NCI-H2196 treated with DMSO at 0.1 percent for 48 hours (cell line): ENCODE data around the gene CNN2.

Source experiments
- DNase-seq: peaks from one replicate; lab custom pipeline; 2025; ENCODE audit not compliant: unreplicated experiment; lab: John Stamatoyannopoulos, UW

The CNN2 gene

DNA sequence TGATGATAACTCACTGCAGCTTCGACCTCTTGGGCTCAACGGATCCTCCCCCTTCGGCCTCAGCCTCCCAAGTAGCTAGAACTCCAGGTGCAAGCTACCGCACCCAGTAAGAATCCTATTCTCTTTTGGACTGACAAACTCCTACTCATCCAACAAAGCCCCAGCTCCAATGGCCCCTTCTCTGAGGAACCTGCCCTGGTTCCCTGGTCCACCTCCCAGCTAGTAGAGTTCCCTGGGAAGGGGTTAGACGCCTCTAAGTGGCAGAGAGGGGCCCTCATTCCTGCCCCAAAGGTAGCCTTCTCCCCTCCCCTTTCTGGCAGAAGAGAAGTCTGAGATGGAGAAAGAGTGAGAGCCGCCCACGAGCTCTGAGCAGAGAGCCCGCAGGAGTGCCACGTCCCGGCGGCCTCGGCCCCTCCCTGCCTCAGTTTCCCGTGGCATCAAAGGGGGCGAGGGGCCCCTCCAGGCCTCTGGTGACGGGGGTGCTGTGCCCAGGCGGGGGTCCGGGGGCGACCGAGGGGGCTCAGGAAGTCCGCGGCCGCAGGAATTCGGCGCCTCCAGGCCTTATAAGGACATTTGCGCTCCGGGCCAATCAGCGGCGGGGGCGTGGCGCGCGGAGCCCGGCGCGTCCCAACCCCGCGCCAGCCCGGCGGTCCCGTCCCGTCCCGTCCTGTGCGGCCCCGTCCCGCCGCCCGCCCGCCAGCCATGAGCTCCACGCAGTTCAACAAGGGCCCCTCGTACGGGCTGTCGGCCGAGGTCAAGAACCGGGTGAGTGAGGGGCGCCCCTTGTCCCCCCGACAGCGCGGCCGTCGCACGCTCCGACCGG lies at the start of gene CNN2:
CNN2 (plus strand) TSS at position 649 of the 823 bp plus-strand sequence; CDS start at position 703, 54 bp downstream.
- peak; percentile 23 for DNase-seq

DNA sequence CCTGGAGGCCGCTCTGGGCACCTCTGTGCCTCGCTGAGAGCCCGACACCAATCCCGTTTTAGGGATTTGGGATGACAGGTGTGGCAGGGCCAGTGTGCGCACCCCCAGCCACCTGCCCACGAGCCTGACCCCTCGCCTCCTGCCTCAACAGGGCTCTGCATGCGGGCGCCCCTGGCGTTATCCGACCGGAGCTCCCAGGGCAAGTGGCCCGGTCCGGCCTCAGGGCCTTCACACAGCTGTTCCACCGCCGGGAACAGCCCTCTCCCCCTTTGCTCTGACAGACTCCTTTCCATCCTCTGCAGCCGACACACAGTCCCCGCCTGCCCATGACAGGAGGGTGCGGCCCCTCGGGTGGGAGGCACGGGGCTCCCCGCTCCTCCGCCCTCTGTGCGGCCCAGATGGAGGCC lies 49.3 kb upstream of the CNN2 start:
- DNase-seq, result no peak

DNA sequence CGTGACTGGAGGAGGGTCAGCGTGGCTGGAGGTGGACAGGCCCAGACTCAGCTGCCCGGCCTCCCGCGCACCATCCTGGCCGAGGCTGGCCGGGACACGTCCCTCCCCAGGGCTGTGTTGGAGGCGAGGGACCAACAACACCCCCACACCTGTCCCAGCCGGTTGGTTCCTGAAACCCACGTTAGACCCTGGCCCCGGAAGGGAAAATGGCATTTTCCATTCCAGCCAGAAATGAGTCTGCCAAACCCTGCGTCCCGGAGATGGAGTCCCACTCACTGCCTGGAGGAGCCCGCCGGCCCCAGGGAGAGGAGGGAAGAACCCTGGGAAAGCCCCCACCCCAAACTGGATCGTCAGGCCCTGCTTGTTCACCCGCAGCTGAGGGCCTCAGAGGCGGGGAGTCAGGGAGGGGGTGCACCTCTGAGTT lies 47.1 kb upstream of the CNN2 start:
- no peak for DNase-seq

DNA sequence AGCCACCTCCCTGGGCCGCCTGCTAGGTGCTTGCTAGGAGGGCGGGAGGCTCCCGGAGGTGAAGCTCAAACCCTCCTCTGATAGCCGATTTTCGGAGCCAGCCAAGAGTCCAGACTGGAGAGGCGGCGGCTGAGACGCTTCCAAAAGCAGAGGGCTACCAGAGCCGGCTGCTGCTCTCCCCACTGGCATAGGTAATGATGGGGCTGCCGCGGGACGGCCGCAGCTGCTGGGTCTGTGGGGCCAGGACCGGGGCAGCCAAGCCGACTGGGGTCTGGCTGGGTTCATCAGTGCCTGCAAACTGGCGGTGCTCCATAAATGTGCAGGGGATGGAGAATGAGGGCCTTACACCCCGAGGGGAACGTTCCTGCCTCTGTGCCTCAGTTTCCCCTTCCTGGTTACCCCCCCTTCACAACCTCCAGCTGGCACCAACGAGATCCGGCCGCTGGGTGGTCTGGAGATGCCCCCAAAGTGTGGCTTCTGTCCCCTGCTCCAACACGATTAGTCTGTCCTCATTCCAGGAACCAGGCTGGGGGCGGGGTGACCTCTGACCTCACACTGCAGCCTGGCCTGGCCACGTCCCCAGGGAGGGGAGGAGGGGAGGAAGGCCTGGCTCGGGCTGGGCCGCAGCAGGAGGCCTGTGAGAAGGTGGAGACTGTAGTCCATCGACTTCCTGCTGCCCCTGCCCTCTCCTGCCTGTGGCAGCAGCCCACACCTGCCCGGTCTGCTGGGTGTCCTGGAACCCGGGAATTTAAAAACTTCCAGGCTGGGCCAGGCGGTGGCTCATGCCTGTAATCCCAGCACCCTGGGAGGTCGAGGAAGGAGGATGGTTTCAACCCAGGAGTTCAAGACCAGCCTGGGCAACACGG lies 46.0 kb upstream of the CNN2 start:
- no peak for DNase-seq

DNA sequence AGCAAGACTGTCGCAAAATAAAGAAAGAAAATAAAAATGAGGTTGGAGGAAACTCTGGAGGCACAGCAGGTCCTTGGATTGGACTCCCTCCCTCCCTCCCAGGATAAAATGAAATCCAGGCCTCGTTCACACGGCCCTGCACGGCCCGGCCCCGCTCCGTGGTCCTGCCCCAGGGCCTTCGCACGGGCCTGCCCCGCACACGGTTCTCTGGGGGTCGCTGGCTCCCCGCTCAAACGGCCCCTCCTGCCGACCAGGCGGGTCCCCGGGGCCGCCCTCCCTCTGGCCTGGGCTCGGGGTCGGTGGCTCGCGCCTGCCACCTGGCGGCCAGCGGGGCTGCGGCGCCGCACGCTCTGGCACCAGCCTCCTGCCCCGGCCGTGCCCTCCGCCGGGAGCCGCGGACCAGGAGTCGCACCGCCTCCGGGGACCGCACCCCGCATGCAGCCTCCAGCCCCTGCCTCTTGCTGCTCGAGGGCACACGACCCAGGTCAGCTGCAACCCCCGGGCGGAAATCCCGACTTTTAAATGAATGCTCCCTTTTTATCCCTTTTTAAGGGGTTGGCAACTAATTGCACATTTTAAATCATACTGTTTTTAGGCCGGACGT lies 43.7 kb upstream of the CNN2 start:
- no peak for DNase-seq

DNA sequence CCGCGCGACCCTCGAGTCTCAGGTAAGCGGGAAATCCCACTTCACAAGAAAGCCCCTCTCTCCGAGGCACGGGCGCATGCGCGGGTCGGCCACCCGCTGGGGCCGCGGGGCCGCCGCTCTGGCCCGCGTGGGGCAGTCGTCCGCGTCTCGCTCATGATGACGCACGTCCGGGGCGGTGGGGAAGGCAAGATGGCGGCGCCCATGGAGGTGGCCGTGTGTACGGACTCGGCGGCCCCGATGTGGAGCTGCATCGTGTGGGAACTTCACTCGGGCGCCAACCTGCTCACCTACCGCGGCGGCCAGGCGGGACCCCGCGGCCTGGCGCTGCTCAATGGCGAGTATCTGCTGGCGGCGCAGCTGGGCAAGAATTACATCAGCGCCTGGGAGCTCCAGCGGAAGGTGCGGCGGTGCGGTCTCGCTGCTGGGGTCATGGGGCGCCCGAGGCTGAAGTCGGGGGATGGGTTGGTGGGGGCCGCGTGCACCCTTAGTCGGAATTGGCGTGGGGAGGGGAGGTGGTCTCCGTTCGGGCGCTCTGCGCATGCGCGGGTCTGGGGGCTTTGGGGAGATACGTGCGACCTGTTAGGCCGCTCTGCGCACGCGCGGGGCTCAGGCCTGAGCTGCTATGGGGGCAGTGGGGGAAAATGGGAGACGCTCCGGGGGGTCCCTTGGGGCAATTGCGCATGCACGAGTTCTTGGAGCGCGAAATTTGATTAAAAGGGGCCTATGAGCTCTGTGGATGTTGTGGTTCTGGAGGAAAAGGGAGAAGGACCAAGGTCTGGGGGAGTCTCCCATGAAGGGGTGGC lies 42.0 kb upstream of the CNN2 start, which contains the start of gene WDR18:
WDR18 (plus strand) TSS at position 181 of the 803 bp plus-strand sequence; CDS start at position 190, 9 bp downstream.
- peak; percentile 72 for DNase-seq

DNA sequence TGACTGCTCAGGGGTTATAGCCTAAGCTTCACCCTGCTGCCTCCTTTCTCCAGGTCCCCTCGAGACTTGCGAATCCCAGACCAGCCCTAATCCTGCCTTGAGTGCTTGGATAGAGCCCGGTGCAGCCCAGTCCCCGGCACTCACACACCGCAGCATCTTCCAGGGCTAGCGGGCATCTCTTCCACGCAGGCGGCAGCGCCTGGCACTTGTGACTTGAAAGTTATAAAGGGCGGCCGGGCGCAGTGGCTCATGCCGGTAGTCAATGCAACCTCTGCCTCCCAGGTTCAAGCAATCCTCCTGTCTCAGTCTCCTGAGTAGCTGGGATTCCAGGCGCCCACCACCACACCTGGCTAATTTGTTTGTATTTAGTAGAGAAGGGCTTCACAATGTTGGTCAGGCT lies 40.3 kb upstream of the CNN2 start:
- no peak for DNase-seq

DNA sequence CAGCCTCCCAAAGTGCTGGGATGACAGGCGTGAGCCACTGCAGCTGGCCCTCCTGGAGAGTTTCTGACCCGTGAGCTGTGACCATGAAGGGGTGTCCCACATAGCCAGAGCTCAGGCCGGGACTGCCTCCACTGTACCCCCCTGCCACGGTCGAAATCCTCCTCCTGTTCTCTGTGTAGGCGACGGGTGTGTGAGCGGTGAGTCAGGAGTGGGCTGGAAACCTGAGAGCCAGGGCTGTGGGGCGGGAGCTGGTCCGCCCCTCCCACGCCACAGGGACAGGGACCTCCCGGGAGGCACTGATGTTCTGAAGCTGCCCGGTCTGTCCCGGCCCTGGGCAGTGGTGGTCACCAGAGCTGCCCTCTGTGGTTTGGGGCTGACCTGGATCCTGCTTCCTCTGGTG lies 38.3 kb upstream of the CNN2 start:
- DNase-seq, result no peak

DNA sequence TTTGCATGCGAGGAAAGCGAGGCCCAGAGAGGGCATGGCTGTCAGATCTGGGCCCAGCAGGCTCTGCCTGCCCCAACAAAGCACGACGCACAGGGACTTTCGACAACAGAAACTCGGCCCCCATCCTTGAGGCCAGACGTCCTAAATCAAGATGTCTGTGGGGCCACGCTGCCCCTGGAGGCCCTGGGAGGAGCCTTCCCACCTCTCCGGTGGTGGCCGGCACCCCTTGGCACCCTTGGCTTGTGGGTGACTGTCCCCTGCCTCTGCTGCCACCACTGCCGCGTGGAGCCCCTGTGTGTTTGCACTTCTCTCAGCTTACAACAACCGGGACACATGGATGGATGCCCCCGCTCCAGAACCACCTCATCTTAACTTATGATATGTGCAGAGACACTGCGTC lies 37.9 kb upstream of the CNN2 start:
- no peak for DNase-seq

DNA sequence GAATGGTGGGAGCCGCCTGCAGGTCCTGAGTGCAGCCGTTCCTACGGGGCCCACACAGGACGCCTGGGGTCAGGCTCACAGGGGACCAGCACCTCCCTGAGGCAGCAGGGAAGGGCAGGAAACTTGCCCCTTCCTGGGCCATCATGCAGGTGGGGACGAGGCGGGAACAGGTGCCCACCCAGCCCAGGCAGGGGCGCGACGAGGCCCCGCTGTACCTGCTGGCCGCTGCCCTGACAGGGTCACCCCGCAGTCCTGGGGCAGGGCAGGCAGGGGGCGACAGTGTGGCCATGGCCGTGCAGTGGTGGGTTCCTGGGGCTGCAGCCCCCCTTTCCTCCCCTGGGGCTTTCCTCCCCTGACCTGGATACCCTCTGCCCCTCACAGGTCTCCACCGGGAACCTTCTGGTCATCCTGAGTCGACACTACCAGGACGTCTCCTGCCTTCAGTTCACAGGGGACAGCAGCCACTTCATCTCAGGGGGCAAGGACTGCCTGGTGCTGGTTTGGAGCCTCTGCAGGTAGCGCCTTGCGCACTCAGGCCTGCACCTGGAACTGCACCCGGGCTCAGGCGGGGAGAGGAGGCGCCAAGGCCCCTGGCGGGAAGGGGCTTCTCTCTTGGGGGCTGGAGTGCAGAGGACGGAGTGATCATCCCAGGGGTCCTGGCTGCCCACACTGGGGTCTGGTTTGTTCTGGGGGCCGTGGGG lies 36.9 kb upstream of the CNN2 start:
- no peak for DNase-seq

DNA sequence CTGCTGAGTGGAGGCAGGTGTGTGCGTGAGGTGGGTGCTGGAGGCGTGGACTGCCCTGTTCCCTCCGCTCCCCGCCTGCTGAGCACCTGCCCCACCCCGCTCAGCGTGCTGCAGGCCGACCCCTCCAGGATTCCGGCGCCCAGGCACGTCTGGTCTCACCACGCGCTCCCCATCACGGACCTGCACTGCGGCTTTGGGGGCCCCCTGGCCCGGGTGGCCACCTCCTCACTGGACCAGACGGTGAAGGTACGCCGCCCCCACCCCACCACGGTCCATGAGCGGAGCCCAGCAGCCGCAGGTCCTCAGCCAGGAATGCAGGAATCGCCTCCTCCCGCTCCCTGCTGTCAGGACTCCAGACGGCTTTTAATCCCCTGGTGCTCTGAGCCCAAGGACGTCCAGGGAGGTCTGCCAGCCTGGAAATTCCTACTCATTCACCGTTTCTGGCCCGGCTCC lies 36.3 kb upstream of the CNN2 start:
- no peak for DNase-seq

DNA sequence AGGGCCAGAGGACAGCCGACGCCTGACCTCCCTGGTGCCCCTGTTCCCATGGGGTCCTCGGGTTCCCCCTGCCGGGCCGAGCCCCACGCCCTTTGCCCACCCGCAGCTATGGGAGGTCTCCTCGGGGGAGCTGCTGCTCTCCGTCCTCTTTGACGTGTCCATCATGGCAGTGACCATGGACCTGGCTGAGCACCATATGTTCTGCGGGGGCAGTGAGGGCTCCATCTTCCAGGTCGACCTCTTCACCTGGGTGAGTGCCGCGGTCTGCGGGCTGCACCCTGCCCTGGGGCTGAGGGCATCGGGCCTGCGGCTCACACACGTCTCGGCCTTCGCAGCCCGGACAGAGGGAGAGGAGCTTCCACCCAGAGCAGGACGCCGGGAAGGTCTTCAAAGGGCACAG lies 35.7 kb upstream of the CNN2 start:
- DNase-seq, result no peak

DNA sequence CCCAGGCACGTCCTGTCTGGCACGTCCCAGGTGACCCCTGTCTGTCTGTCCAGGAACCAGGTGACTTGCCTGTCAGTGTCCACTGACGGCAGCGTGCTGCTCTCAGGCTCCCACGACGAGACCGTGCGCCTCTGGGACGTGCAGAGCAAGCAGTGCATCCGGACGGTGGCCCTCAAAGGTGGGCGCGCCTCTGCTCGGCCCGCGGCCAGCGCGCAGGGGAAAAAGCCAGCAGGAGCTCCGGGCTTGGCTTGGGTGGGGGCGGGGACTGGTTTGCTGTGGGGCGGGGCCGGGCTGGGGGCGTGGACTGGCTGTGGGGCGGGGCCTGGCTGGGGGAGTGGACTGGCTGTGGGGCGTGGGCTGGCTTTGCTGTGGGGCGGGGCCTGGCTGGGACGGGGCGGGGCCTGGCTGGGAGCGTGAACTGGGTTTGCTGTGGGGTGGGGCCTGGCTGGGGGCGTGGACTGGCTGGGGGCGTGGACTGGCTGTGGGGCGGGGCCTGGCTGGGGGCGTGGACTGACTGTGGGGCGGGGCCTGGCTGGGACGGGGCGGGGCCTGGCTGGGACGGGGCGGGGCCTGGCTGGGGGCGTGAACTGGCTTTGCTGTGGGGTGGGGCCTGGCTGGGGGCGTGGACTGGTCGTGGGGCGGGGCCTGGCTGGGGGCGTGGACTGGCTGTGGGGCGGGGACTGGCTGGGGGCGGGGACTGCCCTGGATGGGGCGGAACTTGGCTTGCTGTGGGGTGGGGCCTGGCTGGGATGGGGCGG lies 35.1 kb upstream of the CNN2 start:
- no peak for DNase-seq

DNA sequence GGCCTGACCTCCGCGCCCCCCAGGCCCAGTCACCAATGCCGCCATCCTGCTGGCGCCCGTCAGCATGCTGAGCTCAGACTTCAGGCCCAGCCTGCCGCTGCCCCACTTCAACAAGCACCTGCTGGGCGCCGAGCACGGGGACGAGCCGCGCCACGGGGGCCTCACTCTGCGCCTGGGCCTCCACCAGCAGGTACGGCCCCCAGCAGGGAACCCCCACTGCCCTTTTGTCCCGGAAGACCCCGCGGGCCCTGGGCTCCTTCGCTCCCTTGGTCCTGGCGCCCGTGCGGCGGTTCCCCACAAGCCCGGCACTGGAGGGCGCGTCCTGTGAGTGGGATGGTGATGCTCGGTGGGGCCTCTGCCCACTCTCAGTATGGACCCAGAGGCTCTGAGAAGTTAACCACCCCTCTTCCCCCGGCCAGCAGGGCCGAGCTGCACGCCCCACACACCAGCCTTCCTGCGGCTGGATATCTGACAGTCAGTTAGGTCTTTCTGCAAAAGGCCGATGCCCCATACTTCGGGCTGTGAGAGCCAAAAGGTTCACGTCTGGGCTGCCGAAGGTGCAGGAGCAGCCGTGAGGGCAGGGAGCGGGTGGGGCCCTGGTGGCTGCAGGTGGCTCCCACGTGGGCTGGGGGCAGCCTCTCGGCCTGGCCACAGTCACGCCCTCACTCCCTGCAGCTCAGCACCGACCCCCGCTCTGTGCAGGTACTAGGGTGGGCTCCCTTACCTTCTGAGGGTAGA lies 34.3 kb upstream of the CNN2 start:
- no peak for DNase-seq

DNA sequence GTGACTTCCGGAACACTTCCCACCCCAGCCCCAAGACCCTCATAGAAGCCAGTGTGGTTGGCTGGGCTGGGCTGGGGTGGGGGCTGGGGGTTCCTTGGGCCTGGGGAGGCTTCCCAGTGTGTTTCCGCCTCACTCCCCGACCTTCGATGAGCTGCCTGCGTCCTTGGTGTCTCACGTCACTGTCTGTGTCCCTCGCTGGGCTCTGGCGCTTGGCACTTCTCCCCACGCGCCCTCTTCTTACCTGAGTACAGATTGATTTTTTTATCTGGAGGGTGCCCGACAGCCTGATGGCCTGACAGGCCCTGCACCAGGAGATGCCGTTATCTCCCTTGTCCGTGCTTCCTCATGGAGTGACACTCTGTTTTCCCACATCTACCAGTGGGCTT lies 33.7 kb upstream of the CNN2 start:
- no peak for DNase-seq

DNA sequence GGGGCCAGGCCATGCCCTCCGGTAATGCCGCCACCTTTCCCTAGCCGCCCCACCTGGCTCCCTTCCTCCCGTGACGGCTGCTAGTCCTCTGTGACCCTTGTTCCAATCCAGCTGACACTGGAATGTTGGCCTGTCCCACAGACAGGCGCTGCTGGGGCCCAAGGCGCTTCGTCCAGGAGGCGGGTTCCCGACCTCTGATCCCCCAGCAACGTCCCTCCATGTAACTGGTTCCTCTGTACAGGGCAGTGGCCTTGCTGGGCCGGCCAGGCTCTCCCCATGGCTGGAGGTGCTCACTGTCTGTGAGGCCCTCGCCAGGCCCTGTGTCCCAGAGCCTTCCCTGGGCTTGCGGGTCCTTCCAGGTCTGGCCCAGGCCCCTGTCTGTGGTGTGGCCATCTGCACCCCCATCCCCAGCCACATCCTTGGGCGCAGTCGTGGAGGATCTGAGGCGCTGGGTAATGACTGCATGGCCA lies 33.0 kb upstream of the CNN2 start:
- DNase-seq, result no peak

DNA sequence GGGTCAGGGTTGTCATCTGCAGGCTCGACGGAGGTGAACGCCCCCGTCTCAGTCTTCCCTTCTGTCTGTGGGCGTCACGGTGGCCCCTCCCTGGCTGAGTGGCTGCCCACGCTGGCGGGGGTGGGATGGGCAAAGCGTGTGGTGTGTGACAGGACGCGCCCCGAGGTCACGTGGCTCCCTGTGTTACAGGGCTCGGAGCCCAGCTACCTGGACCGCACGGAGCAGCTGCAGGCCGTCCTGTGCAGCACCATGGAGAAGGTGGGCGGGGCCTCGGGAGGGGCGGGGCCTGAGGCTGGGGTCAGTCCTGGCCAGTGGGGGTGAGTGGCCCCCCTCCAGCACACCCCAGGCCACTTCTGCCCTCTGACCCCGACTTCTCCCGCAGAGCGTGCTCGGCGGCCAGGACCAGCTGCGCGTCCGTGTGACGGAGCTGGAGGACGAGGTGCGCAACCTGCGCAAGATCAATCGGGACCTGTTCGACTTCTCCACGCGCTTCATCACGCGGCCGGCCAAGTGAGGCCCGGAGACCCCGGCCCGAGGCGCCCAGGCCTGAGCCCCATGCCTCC lies 32.5 kb upstream of the CNN2 start:
- DNase-seq, result no peak

DNA sequence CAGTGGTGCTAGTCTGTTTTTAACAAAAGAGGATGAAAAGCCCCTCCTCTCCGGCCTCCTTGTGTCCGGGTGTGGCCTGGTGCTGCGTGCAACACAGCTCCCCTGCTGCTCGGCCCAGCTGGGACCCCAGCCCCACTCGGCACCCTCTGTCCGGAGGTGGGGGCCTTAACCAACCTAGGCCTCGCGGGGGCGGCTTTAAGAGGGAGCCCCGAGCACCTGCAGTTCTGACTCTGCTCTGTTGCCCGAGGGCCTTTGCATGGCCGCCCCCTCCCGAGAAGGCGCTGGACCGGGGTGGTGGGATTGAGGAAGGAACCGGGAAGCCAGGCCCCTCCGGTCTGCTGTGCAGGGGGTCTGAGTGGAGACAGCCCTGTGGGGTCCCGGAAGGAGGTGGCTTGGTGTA lies 31.9 kb upstream of the CNN2 start:
- no peak for DNase-seq
